Stimulated activated CD8-positive, alpha-beta memory T cell treated with anti-CD3 and anti-CD28 coated beads, Interleukin-7, amount 100 ng/mL, for 4 hours (primary cell): ENCODE data around the gene RIMS3.

ENCODE experiments used
- DNase-seq, 2 donors: peaks; one replicate each; pipeline ENCODE4 v3.0.0-alpha.2; 2020; ENCODE audit warnings: low read depth in 2 of 2

RIMS3 gene

GRCh38 chr1:40653851-40654537, 11.5 kb downstream of the RIMS3 start:
- no peak for DNase-seq

GRCh38 chr1:40652979-40653378, 12.5 kb downstream of the RIMS3 start:
- DNase-seq = no peak

- no peak for DNase-seq
Observed at GRCh38 chr1:40652468-40652867, 13.0 kb downstream of the RIMS3 start.

DNA sequence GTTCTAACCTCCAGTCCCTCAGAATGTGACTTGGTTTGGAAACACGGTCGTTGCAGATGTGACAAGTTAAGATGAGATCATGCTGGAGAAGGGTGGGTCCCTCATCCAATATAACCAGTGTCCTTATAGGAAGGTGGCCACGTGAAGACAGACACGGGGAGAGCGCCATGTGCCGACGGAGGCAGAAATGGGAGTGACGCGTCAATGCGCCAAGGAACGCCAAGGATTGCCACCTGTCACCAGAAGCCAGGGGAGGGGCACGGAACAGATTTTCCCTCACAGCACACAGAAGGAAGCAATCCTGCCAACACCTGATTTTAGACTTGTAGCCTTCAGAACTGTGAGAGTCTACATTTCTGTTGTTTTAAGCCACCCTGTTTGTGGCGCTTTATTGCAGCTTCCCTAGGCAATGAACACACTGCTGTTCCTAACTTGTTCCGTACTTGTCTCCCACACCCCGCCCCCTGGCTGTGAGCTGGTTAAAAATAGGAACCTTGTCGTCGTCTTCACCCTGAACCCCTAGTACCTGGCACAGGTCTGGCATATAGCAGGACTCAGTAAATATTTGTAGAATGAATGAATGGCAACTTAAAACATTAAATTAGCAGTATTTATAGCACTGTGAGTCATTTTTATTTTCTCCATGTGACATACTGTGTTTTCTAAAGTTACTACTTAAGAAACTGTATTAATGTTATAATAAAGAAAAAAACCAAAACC, 14.2 kb downstream of the RIMS3 start:
- DNase-seq = no peak

- DNase-seq = no peak
Observed at GRCh38 chr1:40650075-40650474, 15.4 kb downstream of the RIMS3 start.

DNA sequence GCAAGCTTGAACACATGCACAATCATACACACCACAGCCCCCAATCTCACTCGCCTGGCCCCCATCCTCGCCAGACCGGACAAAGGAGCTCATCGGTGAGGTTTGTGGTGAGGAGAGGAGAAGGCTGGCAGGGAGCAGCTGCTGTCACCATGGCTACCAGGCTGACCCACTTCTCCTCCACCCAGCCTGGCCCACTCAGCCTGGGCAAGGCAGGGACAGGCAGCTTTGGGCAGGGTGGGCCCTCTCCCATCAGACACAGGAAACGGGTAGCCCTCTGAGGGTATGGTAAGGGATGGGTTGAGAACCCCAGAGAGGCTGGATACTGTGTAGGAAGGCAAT, 15.9 kb downstream of the RIMS3 start:
- no peak for DNase-seq

GRCh38 chr1:40648928-40649591, 16.4 kb downstream of the RIMS3 start:
- peak in 1 of 2 donors; percentile 10 for DNase-seq

GRCh38 chr1:40648200-40648599, 17.3 kb downstream of the RIMS3 start:
- DNase-seq = no peak

- DNase-seq = no peak
Observed at GRCh38 chr1:40646315-40646714, 19.2 kb downstream of the RIMS3 start.

- DNase-seq = no peak
Observed at GRCh38 chr1:40645118-40645680, 20.3 kb downstream of the RIMS3 start.

DNA sequence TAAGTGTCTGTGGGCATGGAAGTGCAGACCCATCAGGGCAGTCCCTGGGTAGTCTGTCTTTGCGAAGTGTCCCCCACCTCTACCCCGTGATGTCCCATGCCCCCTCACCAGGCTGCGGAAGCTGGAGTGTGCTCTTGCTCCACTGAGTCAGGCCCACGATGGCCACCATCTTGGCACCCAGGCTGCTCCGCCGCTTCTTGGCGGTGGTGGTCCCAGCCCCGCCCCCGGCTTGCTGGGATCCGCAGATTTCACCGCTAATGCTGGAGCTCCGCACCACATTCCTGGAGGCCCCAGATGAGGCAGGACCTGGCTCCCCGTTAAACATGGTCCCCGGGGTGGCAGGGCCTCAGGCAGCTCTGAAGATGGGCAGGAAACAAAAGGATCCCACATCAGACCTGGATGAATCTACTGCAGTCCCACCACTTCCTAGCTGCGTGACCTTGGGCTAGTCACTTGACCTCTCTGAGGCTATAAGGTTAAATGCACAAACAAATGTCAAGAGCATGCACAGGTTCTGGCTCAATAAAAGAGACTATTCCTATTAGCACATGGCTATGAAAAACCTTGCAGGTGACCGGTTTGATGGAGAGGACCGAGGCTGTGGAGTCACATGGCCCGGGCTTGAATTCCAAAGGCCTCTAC, 23.8 kb downstream of the RIMS3 start:
- DNase-seq = no peak

- no peak for DNase-seq
Observed at GRCh38 chr1:40640314-40641076, 25.0 kb downstream of the RIMS3 start.

DNA sequence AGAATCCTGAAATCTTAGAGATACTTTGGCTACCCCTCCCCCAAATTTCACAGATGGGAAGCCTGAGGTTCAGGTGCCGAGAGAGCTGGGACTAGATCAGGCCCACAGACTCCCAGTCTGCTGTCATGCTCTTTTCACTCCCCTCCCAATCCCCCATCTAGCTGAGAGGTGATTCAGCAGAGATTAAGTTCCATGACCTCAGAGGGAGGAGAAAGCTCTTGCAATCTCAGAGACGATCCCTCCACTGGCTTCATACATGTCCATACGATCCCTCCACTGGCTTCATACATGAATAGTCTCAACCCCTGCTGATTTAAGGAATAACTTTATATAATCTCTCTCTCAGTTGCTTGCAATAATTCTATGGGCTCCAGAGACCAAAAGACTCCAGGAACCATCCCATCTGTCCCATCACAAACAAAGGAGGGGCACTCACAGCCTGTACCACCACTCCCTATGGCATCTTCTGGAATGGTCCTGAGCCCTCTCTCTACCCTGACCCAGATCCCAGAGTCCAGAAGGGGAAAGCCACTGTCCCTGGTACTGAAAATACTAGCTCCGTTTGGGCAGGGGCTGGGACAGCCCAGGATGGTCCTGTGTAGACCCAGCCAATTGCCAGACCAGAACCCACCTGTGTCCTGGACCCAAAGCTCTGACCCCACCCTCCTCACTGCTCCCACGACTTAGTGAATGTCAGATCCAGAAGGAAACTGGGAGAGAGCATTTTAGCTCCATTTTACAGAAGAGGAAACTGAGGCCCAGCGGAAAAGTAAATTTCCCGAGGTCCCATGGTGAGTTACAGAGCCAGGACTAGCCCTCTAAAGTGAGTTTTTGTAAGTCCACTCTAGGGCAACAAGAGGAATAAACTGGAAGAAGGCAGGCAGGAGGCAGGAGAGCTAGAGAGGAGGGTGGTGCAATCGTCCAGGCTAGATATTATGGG, 27.1 kb downstream of the RIMS3 start:
- no peak for DNase-seq

- no peak for DNase-seq
Observed at GRCh38 chr1:40637470-40638007, 27.9 kb downstream of the RIMS3 start.

GRCh38 chr1:40636777-40637176, 28.7 kb downstream of the RIMS3 start:
- DNase-seq = no peak

GRCh38 chr1:40635763-40636500, 29.6 kb downstream of the RIMS3 start:
- no peak for DNase-seq

- no peak for DNase-seq
Observed at GRCh38 chr1:40634901-40635655, 30.4 kb downstream of the RIMS3 start.

GRCh38 chr1:40633931-40634376, 31.5 kb downstream of the RIMS3 start:
- no peak for DNase-seq

DNA sequence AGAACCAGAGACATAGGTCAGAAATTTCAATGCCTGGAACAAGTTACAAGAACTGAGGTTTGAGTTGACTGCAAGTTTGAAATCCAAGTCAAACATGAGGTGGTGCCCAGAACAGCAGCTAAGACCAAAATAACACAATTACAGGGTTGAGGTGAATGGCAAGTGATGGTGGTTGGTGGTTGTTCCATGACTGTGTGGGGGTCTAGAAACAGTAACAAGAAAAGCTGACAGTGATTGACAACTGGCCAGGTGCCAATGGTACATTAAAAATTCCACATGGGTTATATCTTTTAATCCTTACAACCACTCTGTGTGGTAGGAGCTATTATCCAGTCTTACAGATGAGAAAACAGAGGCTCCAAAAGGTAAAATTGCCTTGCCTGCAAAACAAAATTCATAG, 32.0 kb downstream of the RIMS3 start:
- no peak for DNase-seq
